Gastroesophageal sphincter (tissue), 4 donors: Measurements from ENCODE around the gene STARD3. TPM values are rescaled to one million over a fixed set of nuclear protein-coding genes. Genes with fewer than 3 reads are reported as not detected.
A peak's percentile ranks its signal among the peaks of the same experiment; 100 is the strongest.

Source experiments
- ATAC-seq: fragments of 150-250 bp; one replicate; pipeline ENCODE4 v1.9.1; 2016; ENCODE audit warnings: mild to moderate bottlenecking, moderate library complexity
- H3K27ac ChIP-seq, 4 donors: fragments of 200-600 bp; sonication (generic) in 3 of 4; 1 replicate in 3 of 4; 2 replicates in 1 of 4; pipeline ENCODE4 v1.5.1; 2016 to 2019
- H3K27me3 ChIP-seq: fragments of 200-600 bp; sonication (generic); one replicate; pipeline ENCODE4 v1.5.1; 2019
- H3K36me3 ChIP-seq, 2 donors: fragments of 200-600 bp; sonication (generic); one replicate each; pipeline ENCODE4 v1.5.1; 2019; ENCODE audit warnings: control low read depth in 1 of 2
- H3K4me1 ChIP-seq, 3 donors: fragments of 200-600 bp; sonication (generic); 1 replicate in 2 of 3; 2 replicates in 1 of 3; pipeline ENCODE4 v1.5.1; 2016 to 2019; ENCODE audit warnings: control low read depth in 2 of 3
- H3K4me3 ChIP-seq, 2 donors: fragments of 200-600 bp; sonication (generic); one replicate each; pipeline ENCODE4 v1.5.1; 2019; ENCODE audit warnings: mild to moderate bottlenecking in 1 of 2, moderate library complexity in 1 of 2
- H3K9me3 ChIP-seq, 3 donors: fragments of 200-600 bp; sonication (generic); one replicate each; pipeline ENCODE4 v1.5.1; 2017 to 2019; ENCODE audit warnings: control low read depth in 2 of 3
- CTCF ChIP-seq, 4 experiments: fragments of 200-600 bp in 2 of 4; fragments of 450-650 bp in 2 of 4; sonication (generic) in 1 of 4; IDR thresholded peaks; one replicate each; pipeline ENCODE4 v1.5.1; 2017 to 2019; ENCODE audit warnings: antibody characterized with exemption in 4 of 4, mild to moderate bottlenecking in 2 of 4, moderate library complexity in 2 of 4
- EP300 ChIP-seq: sonication (generic); formaldehyde crosslinking; IDR thresholded peaks from one replicate; pipeline ENCODE4 v1.6.1; 2017; ENCODE audit warnings: antibody characterized with exemption, mild to moderate bottlenecking
- POLR2A ChIP-seq, 2 donors: fragments of 450-650 bp; IDR thresholded peaks; one replicate each; pipeline ENCODE4 v1.6.1; 2017; ENCODE audit warnings: antibody characterized with exemption in 2 of 2, mild to moderate bottlenecking in 2 of 2, moderate library complexity in 1 of 2
- POLR2AphosphoS5 ChIP-seq: sonication (generic); formaldehyde crosslinking; IDR thresholded peaks from one replicate; pipeline ENCODE4 v1.6.1; 2017; ENCODE audit warnings: antibody characterized with exemption
- WGBS, 2 donors: methylation state at CpG; one replicate each; pipeline ENCODE4 v1.1.5; 2018; ENCODE audit warnings: low coverage in 1 of 2; 5-methylcytosine and 5-hydroxymethylcytosine counted together
- total RNA-seq, 4 donors: library from RNA; depleted of rRNA; stranded (reverse); fragments of >200 nt; gene quantifications; one replicate each; pipeline ENCODE4 v1.1.0, GENCODE V29; 2016

STARD3 gene
- total RNA-seq, 4 donors from 2014 or later, result 24.5 to 41.4 (median 27.5) TPM

- no peak overlapping the region for H3K27ac ChIP-seq
- no peaks in the 10 kb centered on the region for H3K9me3 ChIP-seq
- peaks cover 0 to 47% (median 22%) of the 10 kb centered on the region in 3 donors for H3K4me1 ChIP-seq
- H3K4me3 ChIP-seq, result no peak overlapping the region
- WGBS, 2 donors, result 7% methylated on average over 13 of the region's 31 CpGs; no CpG with 5 or more reads in 1 of the 2 donors
- TF ChIP-seq POLR2AphosphoS5, result no peak
- no peak for TF ChIP-seq CTCF (IDR thresholded peaks at IDR 0.05)
- no peak for TF ChIP-seq POLR2A (IDR thresholded peaks at IDR 0.05)
- no peak for TF ChIP-seq EP300
- no peak for ATAC-seq
- H3K36me3 ChIP-seq, result no peaks in the 10 kb centered on the region
- peaks cover 100% of the 10 kb centered on the region for H3K27me3 ChIP-seq
These were observed 31.9 kb upstream of the STARD3 start for GRCh38 chr17:39604911-39605491.

- WGBS, 2 donors, result 2% methylated on average over 26 of the region's 102 CpGs; no CpG with 5 or more reads in 1 of the 2 donors
- TF ChIP-seq EP300 (no peak), POLR2A (IDR thresholded peaks at IDR 0.05) (no peak), CTCF (IDR thresholded peaks at IDR 0.05) (no peak), POLR2AphosphoS5 (no peak)
- peak overlapping the region in 1 of 2 donors; percentile 34 for H3K4me3 ChIP-seq
- peaks cover 0 to 46% (median 22%) of the 10 kb centered on the region in 3 donors for H3K4me1 ChIP-seq
- no peak overlapping the region for H3K27ac ChIP-seq
- H3K36me3 ChIP-seq, result no peaks in the 10 kb centered on the region
- no peak for ATAC-seq
- H3K27me3 ChIP-seq, result peaks cover 93% of the 10 kb centered on the region
- no peaks in the 10 kb centered on the region for H3K9me3 ChIP-seq
These were observed 31.2 kb upstream of the STARD3 start for GRCh38 chr17:39605492-39606433.

- Histone ChIP-seq H3K4me3 (peak overlapping the region in 1 of 2 donors; percentile 34), H3K27ac (no peak overlapping the region), H3K4me1 (peaks cover 0 to 46% (median 22%) of the 10 kb centered on the region in 3 donors), H3K27me3 (peaks cover 92% of the 10 kb centered on the region), H3K9me3 (no peaks in the 10 kb centered on the region), H3K36me3 (no peaks in the 10 kb centered on the region)
- ATAC-seq, result peak; percentile 10
- WGBS, 2 donors, result no CpG with 5 or more reads among the region's 66 CpGs
- TF ChIP-seq POLR2AphosphoS5, result no peak
- no peak for TF ChIP-seq CTCF (IDR thresholded peaks at IDR 0.05)
- TF ChIP-seq EP300, result no peak
- no peak for TF ChIP-seq POLR2A (IDR thresholded peaks at IDR 0.05)
These were observed 30.4 kb upstream of the STARD3 start for GRCh38 chr17:39606434-39607056.

- TF ChIP-seq EP300 (no peak), POLR2AphosphoS5 (no peak), CTCF (IDR thresholded peaks at IDR 0.05) (no peak), POLR2A (IDR thresholded peaks at IDR 0.05) (no peak)
- peaks cover 92% of the 10 kb centered on the region for H3K27me3 ChIP-seq
- H3K36me3 ChIP-seq, result no peaks in the 10 kb centered on the region
- H3K4me1 ChIP-seq, result peaks cover 0 to 46% (median 22%) of the 10 kb centered on the region in 3 donors
- H3K4me3 ChIP-seq, result peak overlapping the region in 1 of 2 donors; percentile 34
- no peak for ATAC-seq
- WGBS, 2 donors, result 0% methylated on average over 3 of the region's 40 CpGs; no CpG with 5 or more reads in 1 of the 2 donors
- H3K9me3 ChIP-seq, result no peaks in the 10 kb centered on the region
- H3K27ac ChIP-seq, result no peak overlapping the region
These were observed 29.7 kb upstream of the STARD3 start for GRCh38 chr17:39607057-39607850.
